Neutrophil (primary cell): Measurements from ENCODE around the gene STAT5A.

Experiments
- H3K27ac ChIP-seq: fragments of 200-600 bp; sonication (generic); 2 replicates; pipeline ENCODE4 v1.5.1; 2016; ENCODE audit warnings: mild to moderate bottlenecking, moderate library complexity
- H3K27me3 ChIP-seq: fragments of 200-600 bp; sonication (generic); 2 replicates; pipeline ENCODE4 v1.6.0; 2016; ENCODE audit warnings: mild to moderate bottlenecking
- H3K36me3 ChIP-seq: fragments of 200-600 bp; sonication (generic); 2 replicates; pipeline ENCODE4 v1.5.1; 2017
- H3K4me1 ChIP-seq, 2 experiments: fragments of 200-600 bp in 1 of 2; sonication (generic) in 1 of 2; 1 replicate in 1 of 2; 2 replicates in 1 of 2; pipeline versions ENCODE4 v1.5.1 to v1.6.1; 2013 to 2016; ENCODE audit warnings: low read depth in 1 of 2, low read length in 1 of 2, mild to moderate bottlenecking in 1 of 2, moderate library complexity in 1 of 2; ENCODE audit not compliant: control insufficient read depth in 1 of 2, insufficient read depth in 1 of 2
- H3K4me3 ChIP-seq, 2 experiments: fragments of 200-600 bp in 1 of 2; sonication (generic) in 1 of 2; 1 replicate in 1 of 2; 2 replicates in 1 of 2; pipeline ENCODE4 v1.5.1; 2013 to 2016; ENCODE audit warnings: low read depth in 1 of 2, low read length in 1 of 2, mild to moderate bottlenecking in 1 of 2, moderate library complexity in 1 of 2
- H3K9me3 ChIP-seq: fragments of 200-600 bp; sonication (generic); 2 replicates; pipeline ENCODE4 v1.5.1; 2016
- CTCF ChIP-seq: fragments of 200-600 bp; sonication (generic); IDR thresholded peaks from 2 replicates; pipeline ENCODE4 v1.5.1; 2016; ENCODE audit warnings: antibody characterized with exemption

Gene STAT5A

GRCh38 chr17:42266918-42267766 lies 21.2 kb upstream of the STAT5A start:
- Histone ChIP-seq H3K4me3 (peak overlapping the region in 1 of 2 experiments; percentile 25), H3K4me1 (peaks cover 48 to 50% of the 10 kb centered on the region in 2 experiments)

GRCh38 chr17:42268236-42268635 lies 20.1 kb upstream of the STAT5A start:
- Histone ChIP-seq H3K36me3 (no peaks in the 10 kb centered on the region), H3K4me1 (peaks cover 59 to 61% of the 10 kb centered on the region in 2 experiments), H3K4me3 (no peak overlapping the region), H3K27me3 (no peaks in the 10 kb centered on the region), H3K9me3 (no peaks in the 10 kb centered on the region), H3K27ac (peak overlapping the region; percentile 90)
- no peak for TF ChIP-seq CTCF

More at GRCh38 chr17:42266918-42267766, 21.2 kb upstream of the STAT5A start:
- H3K9me3 ChIP-seq = no peaks in the 10 kb centered on the region
- no peaks in the 10 kb centered on the region for H3K27me3 ChIP-seq
- H3K27ac ChIP-seq = peak overlapping the region; percentile 90
- TF ChIP-seq CTCF = peak; percentile 18
- no peaks in the 10 kb centered on the region for H3K36me3 ChIP-seq

- no peak overlapping the region for H3K4me3 ChIP-seq
- no peaks in the 10 kb centered on the region for H3K9me3 ChIP-seq
- peak overlapping the region; percentile 90 for H3K27ac ChIP-seq
- H3K36me3 ChIP-seq = no peaks in the 10 kb centered on the region
- H3K27me3 ChIP-seq = no peaks in the 10 kb centered on the region
- H3K4me1 ChIP-seq = peaks cover 71 to 78% of the 10 kb centered on the region in 2 experiments
- TF ChIP-seq CTCF = no peak
Measured at GRCh38 chr17:42270170-42270535, 18.1 kb upstream of the STAT5A start.

- Histone ChIP-seq H3K36me3 (no peaks in the 10 kb centered on the region), H3K27me3 (no peaks in the 10 kb centered on the region), H3K4me1 (peaks cover 71 to 78% of the 10 kb centered on the region in 2 experiments), H3K9me3 (no peaks in the 10 kb centered on the region), H3K4me3 (no peak overlapping the region), H3K27ac (peak overlapping the region; percentile 90)
- no peak for TF ChIP-seq CTCF
Measured at GRCh38 chr17:42270596-42270995, 17.7 kb upstream of the STAT5A start.

- H3K9me3 ChIP-seq = no peaks in the 10 kb centered on the region
- no peaks in the 10 kb centered on the region for H3K36me3 ChIP-seq
- peaks cover 67 to 75% of the 10 kb centered on the region in 2 experiments for H3K4me1 ChIP-seq
- no peak for TF ChIP-seq CTCF
- H3K4me3 ChIP-seq = peak overlapping the region in 1 of 2 experiments; percentile 84
- H3K27ac ChIP-seq = peak overlapping the region; percentile 90
- no peaks in the 10 kb centered on the region for H3K27me3 ChIP-seq
Measured at GRCh38 chr17:42271006-42271778, 17.1 kb upstream of the STAT5A start.
